B cell (primary cell): ENCODE data around the gene ZEB2. TPM values are rescaled to one million over a fixed set of nuclear protein-coding genes. Genes with fewer than 3 reads are reported as not detected.

Experiments
- ATAC-seq: fragments of 200-7000 bp; cut with Tn5 transposase; one replicate; pipeline ENCODE4 v1.10.0; 2021; ENCODE audit warnings: low read depth, mild to moderate bottlenecking, moderate number of reproducible peaks, moderate library complexity
- CTCF ChIA-PET: fragments of 350-600 bp; sonication (Branson Sonifier 250); formaldehyde crosslinking; loops from one replicate; lab custom pipeline; 2021; ENCODE audit warnings: antibody characterized with exemption, inconsistent platforms; lab: Charles Lee
- POLR2A ChIA-PET: fragments of 350-600 bp; sonication (Branson Sonifier 250); formaldehyde crosslinking; loops from one replicate; lab custom pipeline; 2021; ENCODE audit warnings: antibody characterized with exemption; lab: Charles Lee
- DNase-seq: peaks from one replicate; pipeline ENCODE4 v3.0.0; 2013
- H2AFZ ChIP-seq: 2 replicates; pipeline ENCODE4 v1.6.1; 2012; ENCODE audit warnings: mild to moderate bottlenecking, low read depth, low read length; ENCODE audit not compliant: insufficient read depth, poor library complexity, severe bottlenecking
- H3K27ac ChIP-seq, 2 donors: 1 replicate in 1 of 2; 2 replicates in 1 of 2; pipeline ENCODE4 v1.5.1; 2012 to 2013; ENCODE audit warnings: low read length in 2 of 2, mild to moderate bottlenecking in 2 of 2, moderate library complexity in 1 of 2
- H3K27me3 ChIP-seq, 4 experiments: fragments of 200-600 bp in 1 of 4; sonication (generic) in 1 of 4; replicated peaks in 1 of 4; 1 replicate in 2 of 4; 2 replicates in 2 of 4; pipeline versions ENCODE4 v1.6.1 to v1.7.0; 2013 to 2016; ENCODE audit warnings: low read length in 3 of 4, mild to moderate bottlenecking in 2 of 4, mixed read lengths in 1 of 4, moderate library complexity in 1 of 4; ENCODE audit not compliant: insufficient read depth in 4 of 4, control insufficient read depth in 3 of 4; ENCODE audit errors: control extremely low read depth in 1 of 4
- H3K36me3 ChIP-seq, 2 experiments: replicated peaks in 1 of 2; 1 replicate in 1 of 2; 2 replicates in 1 of 2; pipeline versions ENCODE4 v1.6.1 to v1.7.1; 2013; ENCODE audit warnings: low read length in 1 of 2; ENCODE audit not compliant: insufficient read depth in 2 of 2, control insufficient read depth in 1 of 2; ENCODE audit errors: control extremely low read depth in 1 of 2, extremely low read depth in 1 of 2
- H3K4me1 ChIP-seq, 2 donors: fragments of 200-600 bp in 1 of 2; sonication (generic) in 1 of 2; 1 replicate in 1 of 2; 2 replicates in 1 of 2; pipeline versions ENCODE4 v1.5.1 to v1.6.1; 2013 to 2017; ENCODE audit warnings: low read length in 2 of 2; ENCODE audit not compliant: control insufficient read depth in 2 of 2, insufficient read depth in 2 of 2
- H3K4me2 ChIP-seq: replicated peaks from 2 replicates; pipeline ENCODE3; 2012; ENCODE audit warnings: mild to moderate bottlenecking, low read depth, low read length; ENCODE audit not compliant: poor library complexity, severe bottlenecking
- H3K4me3 ChIP-seq, 5 experiments: fragments of 200-600 bp in 1 of 5; sonication (generic) in 1 of 5; 1 replicate in 3 of 5; 2 replicates in 2 of 5; pipeline versions ENCODE4 v1.5.1 to v1.7.0; 2011 to 2016; ENCODE audit warnings: low read length in 4 of 5, mild to moderate bottlenecking in 4 of 5, low read depth in 2 of 5, control low read depth in 1 of 5, moderate library complexity in 1 of 5; ENCODE audit not compliant: insufficient read depth in 1 of 5; ENCODE audit errors: control extremely low read depth in 1 of 5, extremely low read depth in 1 of 5
- H3K79me2 ChIP-seq: fragments of 200-600 bp; sonication (generic); one replicate; pipeline ENCODE4 v1.6.0; 2016; ENCODE audit warnings: low read length; ENCODE audit not compliant: control insufficient read depth, insufficient read depth
- H3K9ac ChIP-seq: fragments of 200-600 bp; sonication (generic); 2 replicates; pipeline ENCODE4 v1.6.1; 2017; ENCODE audit warnings: mild to moderate bottlenecking, low read length, moderate library complexity
- H3K9me3 ChIP-seq, 3 donors: one replicate each; pipeline versions ENCODE4 v1.6.1 to v1.7.1; 2013; ENCODE audit warnings: low read length in 2 of 3; ENCODE audit not compliant: control insufficient read depth in 2 of 3, insufficient read depth in 1 of 3; ENCODE audit errors: control extremely low read depth in 1 of 3
- H4K20me1 ChIP-seq: 2 replicates; pipeline ENCODE4 v1.6.0; 2012; ENCODE audit warnings: mild to moderate bottlenecking, low read length; ENCODE audit not compliant: insufficient read depth, control insufficient read depth, poor library complexity, severe bottlenecking
- H3K27ac Mint-ChIP-seq: one replicate; pipeline ENCODE4 v1.8.0; 2021; ENCODE audit warnings: mixed read lengths
- H3K27me3 Mint-ChIP-seq: one replicate; pipeline ENCODE4 v1.8.0; 2021; ENCODE audit warnings: mixed read lengths
- H3K4me1 Mint-ChIP-seq: one replicate; pipeline ENCODE4 v1.8.0; 2021; ENCODE audit warnings: mixed read lengths
- H3K4me3 Mint-ChIP-seq: one replicate; pipeline ENCODE4 v1.8.0; 2021; ENCODE audit warnings: mixed read lengths
- H3K9me3 Mint-ChIP-seq: one replicate; pipeline ENCODE4 v1.8.0; 2022; ENCODE audit warnings: mixed read lengths; ENCODE audit not compliant: insufficient read depth
- EZH2 ChIP-seq: IDR thresholded peaks from 2 replicates; pipeline ENCODE4 v1.6.1; 2012; ENCODE audit warnings: borderline replicate concordance, low read depth, mild to moderate bottlenecking, moderate library complexity, low read length; ENCODE audit not compliant: insufficient read depth, poor library complexity, severe bottlenecking
- WGBS: methylation state at CpG from one replicate; pipeline ENCODE4 v1.1.5; 2013; ENCODE audit warnings: missing lambda C conversion rate; ENCODE audit not compliant: insufficient coverage; 5-methylcytosine and 5-hydroxymethylcytosine counted together
- intact Hi-C: fragments of 100-400 bp; cut with micrococcal nuclease; formaldehyde crosslinking; loops from one replicate; pipeline ENCODE4 v1.10.0; 2022
- polyA plus RNA-seq: library from polyadenylated mRNA; depleted of rRNA; stranded (reverse); fragments of >200 nt; gene quantifications from 2 replicates; pipeline ENCODE4 v1.2.3, GENCODE V29; 2012
- total RNA-seq, 2 donors: library from RNA; stranded (reverse); fragments of 120-200 nt in 1 of 2; gene quantifications; 1 replicate in 1 of 2; 2 replicates in 1 of 2; pipeline versions ENCODE4 v1.2.3 to v1.2.4, GENCODE V29; 2013 to 2022
- TF ChIP-seq, protein P1 (sequence below): fragments of 200-600 bp; IDR thresholded peaks from one replicate; pipeline ENCODE4 v1.8.0; 2022; ENCODE audit warnings: antibody characterized with exemption, mild to moderate bottlenecking

The ZEB2 gene
- total and polyA plus RNA-seq, 2 donors (not counting 1 experiment from before 2014, with no cell fraction given): 56.3 to 217 TPM

DNA sequence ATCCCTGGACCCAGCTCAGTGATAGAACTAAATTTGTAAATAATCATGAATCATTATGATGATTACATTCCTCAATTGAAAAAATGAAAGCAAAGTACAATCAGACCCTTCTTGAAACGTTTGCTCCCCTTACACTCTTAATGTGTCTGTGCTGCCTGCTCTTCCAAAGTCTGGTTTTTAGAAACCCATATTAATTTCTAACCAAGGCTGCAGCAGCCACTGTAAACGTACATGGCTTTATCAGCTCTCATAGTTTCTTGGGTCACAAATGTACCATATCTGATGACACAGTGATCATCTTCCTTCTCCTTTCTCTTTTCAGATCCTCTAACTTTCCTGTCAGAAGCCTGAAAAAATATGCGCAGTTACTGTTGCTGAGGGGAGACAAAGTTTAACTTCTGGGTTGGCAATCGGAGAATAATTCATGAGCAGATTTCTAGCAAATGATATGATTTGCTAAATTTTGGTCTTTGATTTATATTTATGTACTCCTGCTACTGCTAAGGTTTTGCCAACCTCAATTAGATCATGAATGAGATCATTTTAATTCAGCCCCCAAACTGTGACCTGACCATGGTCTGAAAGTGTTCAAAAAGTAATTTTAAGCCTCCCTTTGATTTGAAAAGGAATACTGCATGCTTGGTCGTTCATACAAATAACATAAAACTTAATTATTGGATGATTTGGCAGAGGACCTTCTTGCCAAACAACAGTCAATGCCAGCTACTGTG, 12.3 kb downstream of the ZEB2 start:
- no peak overlapping the region for H3K9ac ChIP-seq
- peaks cover 64 to 66% of the 10 kb centered on the region in 2 donors for H3K4me1 ChIP-seq
- peaks cover 100% of the 10 kb centered on the region for H3K79me2 ChIP-seq
- H4K20me1 ChIP-seq: peaks cover 69% of the 10 kb centered on the region
- no peak for TF ChIP-seq EZH2
- TF ChIP-seq, protein P1, sequence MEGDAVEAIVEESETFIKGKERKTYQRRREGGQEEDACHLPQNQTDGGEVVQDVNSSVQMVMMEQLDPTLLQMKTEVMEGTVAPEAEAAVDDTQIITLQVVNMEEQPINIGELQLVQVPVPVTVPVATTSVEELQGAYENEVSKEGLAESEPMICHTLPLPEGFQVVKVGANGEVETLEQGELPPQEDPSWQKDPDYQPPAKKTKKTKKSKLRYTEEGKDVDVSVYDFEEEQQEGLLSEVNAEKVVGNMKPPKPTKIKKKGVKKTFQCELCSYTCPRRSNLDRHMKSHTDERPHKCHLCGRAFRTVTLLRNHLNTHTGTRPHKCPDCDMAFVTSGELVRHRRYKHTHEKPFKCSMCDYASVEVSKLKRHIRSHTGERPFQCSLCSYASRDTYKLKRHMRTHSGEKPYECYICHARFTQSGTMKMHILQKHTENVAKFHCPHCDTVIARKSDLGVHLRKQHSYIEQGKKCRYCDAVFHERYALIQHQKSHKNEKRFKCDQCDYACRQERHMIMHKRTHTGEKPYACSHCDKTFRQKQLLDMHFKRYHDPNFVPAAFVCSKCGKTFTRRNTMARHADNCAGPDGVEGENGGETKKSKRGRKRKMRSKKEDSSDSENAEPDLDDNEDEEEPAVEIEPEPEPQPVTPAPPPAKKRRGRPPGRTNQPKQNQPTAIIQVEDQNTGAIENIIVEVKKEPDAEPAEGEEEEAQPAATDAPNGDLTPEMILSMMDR: no peak
- 33% methylated on average over 1 of the region's 5 CpGs for WGBS
- ChIA-PET POLR2A (no interaction called here), CTCF (interaction anchor here (2.5 kb wide), 1 partner anchor 1245 kb away, joined by 9 read pairs; no protein-coding TSS in a partner anchor)
- H3K4me3 ChIP-seq: no peak overlapping the region
- no peak overlapping the region for H2AFZ ChIP-seq
- Mint-ChIP-seq H3K9me3 (no peaks in the 10 kb centered on the region), H3K4me3 (peak overlapping the region; percentile 32), H3K4me1 (peaks cover 83% of the 10 kb centered on the region), H3K27ac (peak overlapping the region; percentile 47), H3K27me3 (no peaks in the 10 kb centered on the region)
- H3K36me3 ChIP-seq: peaks cover 0 to 20% of the 10 kb centered on the region in 2 experiments
- H3K9me3 ChIP-seq: no peaks in the 10 kb centered on the region
- H3K27ac ChIP-seq: peak overlapping the region in 1 of 2 donors; percentile 52
- intact Hi-C loops: loop anchor here (5.0 kb wide), 2 partner anchors 40 to 180 kb away; no protein-coding TSS in a partner anchor
- ATAC-seq (no peak), DNase-seq (no peak)
- peak overlapping the region; percentile 18 for H3K4me2 ChIP-seq
- no peaks in the 10 kb centered on the region for H3K27me3 ChIP-seq

DNA sequence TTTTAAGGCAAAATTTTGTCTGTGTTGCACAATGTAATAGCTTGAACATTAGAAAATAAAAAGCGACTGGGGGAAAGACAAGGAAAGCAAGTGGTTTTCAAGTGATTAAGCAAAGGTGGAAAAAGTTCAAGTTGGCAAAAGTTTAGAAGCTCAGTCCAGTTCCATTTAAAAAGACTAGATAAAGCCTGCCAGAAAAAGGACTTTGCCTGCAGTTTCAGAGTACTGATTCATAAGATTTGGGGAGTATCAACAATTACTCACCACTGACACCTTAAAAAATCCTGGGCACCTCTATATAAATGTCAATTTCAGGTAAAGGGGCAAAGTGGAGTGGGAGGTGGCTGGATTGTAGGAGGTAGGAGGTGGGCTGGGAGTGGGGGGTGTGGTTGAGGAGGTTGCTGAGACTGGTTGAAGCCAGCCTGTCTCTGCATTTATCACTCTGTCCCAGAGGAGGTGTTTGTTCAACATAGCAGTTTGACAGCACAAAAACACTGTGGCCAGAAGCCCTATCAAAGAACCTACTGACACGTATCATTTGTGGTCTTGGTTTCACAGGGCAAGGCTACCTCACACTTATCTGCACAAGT, 14.6 kb downstream of the ZEB2 start:
- Mint-ChIP-seq H3K27me3 (no peaks in the 10 kb centered on the region), H3K4me1 (peaks cover 70% of the 10 kb centered on the region), H3K27ac (peak overlapping the region; percentile 75), H3K4me3 (no peak overlapping the region), H3K9me3 (no peaks in the 10 kb centered on the region)
- ChIA-PET CTCF (no interaction called here), POLR2A (no interaction called here)
- no peak for DNase-seq
- peaks cover 42 to 45% of the 10 kb centered on the region in 2 donors for H3K4me1 ChIP-seq
- TF ChIP-seq, protein P1: no peak
- no peak for TF ChIP-seq EZH2
- H3K4me3 ChIP-seq: no peak overlapping the region
- H3K9ac ChIP-seq: no peak overlapping the region
- no peak overlapping the region for H2AFZ ChIP-seq
- no peaks in the 10 kb centered on the region for H3K9me3 ChIP-seq
- WGBS: 100% methylated on average over 1 of the region's 2 CpGs
- no peaks in the 10 kb centered on the region for H3K27me3 ChIP-seq
- H3K4me2 ChIP-seq: no peak overlapping the region
- peaks cover 100% of the 10 kb centered on the region for H3K79me2 ChIP-seq
- H4K20me1 ChIP-seq: peaks cover 78% of the 10 kb centered on the region
- peaks cover 0 to 31% of the 10 kb centered on the region in 2 experiments for H3K36me3 ChIP-seq
- intact Hi-C loops: loop anchor here (2.0 to 5.0 kb wide), 4 partner anchors 13 to 178 kb away; no protein-coding TSS in a partner anchor
- peak overlapping the region in 1 of 2 donors; percentile 35 for H3K27ac ChIP-seq
- peak; percentile 38 for ATAC-seq
